ENCODE measurements around the gene PAX4.

The PAX4 gene

DNA sequence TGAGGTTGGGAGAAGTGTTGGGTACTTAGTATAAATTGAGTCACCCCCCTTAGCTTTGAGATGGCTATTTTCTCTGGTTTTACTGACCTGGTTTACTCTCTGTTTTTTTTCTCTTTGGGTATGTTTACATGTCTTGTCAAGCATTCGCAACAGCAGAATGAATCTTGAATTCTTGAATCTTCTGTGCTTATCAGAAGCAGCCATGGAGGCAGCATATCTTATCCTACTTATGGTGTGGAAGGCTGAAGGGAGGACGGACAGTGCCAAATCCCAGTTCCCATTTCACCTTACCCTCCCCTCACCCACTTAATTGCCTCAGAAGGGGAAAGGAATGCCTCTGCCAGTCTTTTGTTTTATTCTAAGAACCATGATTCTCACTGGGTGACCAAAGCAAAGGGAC is 37.8 kb upstream of the PAX4 start:
- TF ChIP-seq, protein P1, sequence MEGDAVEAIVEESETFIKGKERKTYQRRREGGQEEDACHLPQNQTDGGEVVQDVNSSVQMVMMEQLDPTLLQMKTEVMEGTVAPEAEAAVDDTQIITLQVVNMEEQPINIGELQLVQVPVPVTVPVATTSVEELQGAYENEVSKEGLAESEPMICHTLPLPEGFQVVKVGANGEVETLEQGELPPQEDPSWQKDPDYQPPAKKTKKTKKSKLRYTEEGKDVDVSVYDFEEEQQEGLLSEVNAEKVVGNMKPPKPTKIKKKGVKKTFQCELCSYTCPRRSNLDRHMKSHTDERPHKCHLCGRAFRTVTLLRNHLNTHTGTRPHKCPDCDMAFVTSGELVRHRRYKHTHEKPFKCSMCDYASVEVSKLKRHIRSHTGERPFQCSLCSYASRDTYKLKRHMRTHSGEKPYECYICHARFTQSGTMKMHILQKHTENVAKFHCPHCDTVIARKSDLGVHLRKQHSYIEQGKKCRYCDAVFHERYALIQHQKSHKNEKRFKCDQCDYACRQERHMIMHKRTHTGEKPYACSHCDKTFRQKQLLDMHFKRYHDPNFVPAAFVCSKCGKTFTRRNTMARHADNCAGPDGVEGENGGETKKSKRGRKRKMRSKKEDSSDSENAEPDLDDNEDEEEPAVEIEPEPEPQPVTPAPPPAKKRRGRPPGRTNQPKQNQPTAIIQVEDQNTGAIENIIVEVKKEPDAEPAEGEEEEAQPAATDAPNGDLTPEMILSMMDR (IDR thresholded peaks at IDR 0.05; ENCODE audit: insufficient read depth, missing control alignments) = no peak
- FAIRE-seq = no peak
- DNase-seq (ENCODE audit: insufficient read length, low spot score) = no peak

- DNase-seq (ENCODE audit: insufficient read length, low spot score) = no peak
- FAIRE-seq = no peak
- TF ChIP-seq, protein P1 (IDR thresholded peaks at IDR 0.05; ENCODE audit: insufficient read depth, missing control alignments) = no peak
These were observed 36.8 kb upstream of the PAX4 start for GRCh38 chr7:127654404-127655394.

- TF ChIP-seq, protein P1 (IDR thresholded peaks at IDR 0.05; ENCODE audit: insufficient read depth, missing control alignments) = no peak
- DNase-seq (ENCODE audit: insufficient read length, low spot score) (no peak), FAIRE-seq (no peak)
These were observed 35.5 kb upstream of the PAX4 start for GRCh38 chr7:127653396-127653795.

- TF ChIP-seq, protein P1 (IDR thresholded peaks at IDR 0.05; ENCODE audit: insufficient read depth, missing control alignments) = no peak
- no peak for DNase-seq (ENCODE audit: insufficient read length, low spot score)
- no peak for FAIRE-seq
These were observed 34.6 kb upstream of the PAX4 start for GRCh38 chr7:127652333-127653248.

DNA sequence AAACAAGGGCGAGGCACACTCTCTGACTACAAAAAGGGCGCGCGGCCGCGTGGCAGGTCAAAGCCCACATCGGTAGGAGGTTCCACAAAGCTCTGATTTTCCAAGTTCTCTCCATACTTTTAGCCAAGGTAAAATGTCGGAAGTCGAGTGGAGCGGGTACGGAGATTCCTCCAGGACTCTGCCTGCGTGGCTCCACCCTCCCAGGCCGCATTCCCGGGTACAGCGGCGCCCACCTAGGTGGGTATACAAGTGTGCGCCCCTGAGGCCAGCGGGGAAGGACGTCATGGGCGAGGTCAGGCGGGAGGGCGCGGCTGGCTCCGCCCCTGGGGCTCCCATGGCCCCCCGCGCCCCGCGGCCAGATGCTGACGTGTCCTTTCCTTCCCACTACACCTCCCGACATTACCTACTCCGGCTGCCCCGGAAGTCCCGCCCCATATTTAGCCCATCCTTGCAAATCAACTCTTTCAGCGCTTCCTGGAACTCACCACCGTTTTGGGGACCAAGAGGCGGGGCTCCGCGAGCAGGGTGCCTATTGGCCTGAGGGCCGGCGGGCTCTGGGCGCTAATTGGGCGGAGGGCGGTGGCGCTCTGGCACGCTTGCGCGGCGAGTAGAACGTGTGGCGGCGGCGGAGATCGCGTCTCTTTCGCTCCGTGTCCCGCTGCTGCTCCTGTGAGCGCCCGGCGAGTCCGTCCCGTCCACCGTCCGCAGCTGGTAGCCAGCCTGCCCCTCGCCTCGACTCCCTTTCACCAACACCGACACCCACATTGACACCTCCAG is 33.8 kb upstream of the PAX4 start, which contains the start of gene SND1:
Gene SND1, plus strand, starts transcription at position 639 of the 777 bp plus-strand sequence. CDS start 180 bp downstream, outside the sequence.
- TF ChIP-seq, protein P1 (IDR thresholded peaks at IDR 0.05; ENCODE audit: insufficient read depth, missing control alignments) = no peak
- peak; percentile 88 for DNase-seq (ENCODE audit: insufficient read length, low spot score)
- no peak for FAIRE-seq

DNA sequence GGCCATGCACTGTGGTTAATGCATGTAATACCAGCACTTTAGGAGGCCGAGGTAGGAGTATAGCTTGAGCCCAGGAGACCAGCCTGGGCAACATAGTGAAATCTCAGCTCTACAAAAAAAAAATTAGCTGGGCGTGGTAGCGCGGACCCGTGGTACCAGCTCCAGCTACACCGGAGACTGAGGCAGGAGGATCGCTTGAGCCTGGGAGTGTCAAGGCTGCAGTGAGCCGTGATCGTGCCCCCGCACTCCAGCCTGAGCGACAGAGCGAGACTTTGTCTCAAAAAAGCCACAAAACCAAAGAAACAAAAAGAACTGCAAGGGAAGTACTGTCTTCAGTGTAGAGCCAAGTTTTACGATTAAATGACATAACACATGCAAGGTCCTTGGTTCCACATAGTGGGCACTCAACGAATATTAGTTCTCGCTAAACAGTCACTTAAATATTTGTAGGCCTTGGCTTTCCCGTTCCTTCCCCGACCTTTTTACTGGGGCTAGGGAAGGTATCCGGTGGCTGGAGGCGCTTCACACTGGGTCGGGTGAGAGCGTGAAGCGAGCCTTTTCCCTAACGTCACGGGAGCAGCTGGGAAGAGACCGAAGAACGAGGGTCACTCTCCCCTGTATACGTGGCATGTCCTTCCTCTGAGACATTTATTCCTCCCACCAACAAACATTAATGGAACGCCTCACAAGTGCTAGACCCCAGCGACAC is 33.1 kb upstream of the PAX4 start:
- DNase-seq (ENCODE audit: insufficient read length, low spot score) = no peak

More for the DNA sequence above, 33.1 kb upstream of the PAX4 start:
- no peak for FAIRE-seq
- TF ChIP-seq, protein P1 (IDR thresholded peaks at IDR 0.05; ENCODE audit: insufficient read depth, missing control alignments) = no peak

Measured in D721Med (cell line).